Measurements from ENCODE around the gene ATOX1. TPM values are rescaled to one million over a fixed set of nuclear protein-coding genes. Genes with fewer than 3 reads are reported as not detected.

ATOX1 gene
- total and polyA plus RNA-seq, 2 of the 4 experiments (the other 2 are of a cell fraction) = 56.3 to 360 TPM

- Histone ChIP-seq H3K9me1 (ENCODE audit: insufficient read depth, low read length) (peaks cover 2% of the 10 kb centered on the region; the same call in 1 of the 2 replicates), H3K79me1 (ENCODE audit: low read depth in 1 of 2, low read length in 2 of 2) (peaks cover 0 to 6% of the 10 kb centered on the region in 2 experiments; a peak in 1 of 4 replicates), H3K56ac (ENCODE audit: extremely low read depth, insufficient read depth, low read length) (no peak overlapping the region), H3K4me2 (ENCODE audit: low read depth, low read length) (no peak overlapping the region), H2AK5ac (ENCODE audit: low read depth, low read length) (no peak overlapping the region), H3K23ac (ENCODE audit: low read depth, low read length) (no peak overlapping the region), H2AFZ (replicated peaks; ENCODE audit: low read length, poor library complexity) (no peak overlapping the region), H4K91ac (ENCODE audit: insufficient read depth, low read depth, low read length) (no peak overlapping the region), H4K5ac (ENCODE audit: low read depth, low read length) (no peak overlapping the region), H3K4ac (ENCODE audit: low read depth, low read length) (no peak overlapping the region), H3K27ac (ENCODE audit: insufficient read depth, low read length) (no peak overlapping the region), H3K4me1 (ENCODE audit: control insufficient read depth, insufficient read depth, low read length) (peaks cover 4% of the 10 kb centered on the region; the same call in 1 of the 2 replicates), H3K4me3 (ENCODE audit: insufficient read depth, low read depth, low read length) (no peak overlapping the region), H4K20me1 (ENCODE audit: insufficient read depth, low read length) (peaks cover 95% of the 10 kb centered on the region), H3K14ac (replicated peaks; ENCODE audit: low read depth, low read length) (no peak overlapping the region), H2AK9ac (replicated peaks; ENCODE audit: low read depth, low read length, poor library complexity) (no peak overlapping the region), H2BK5ac (ENCODE audit: low read depth, low read length, poor library complexity, severe bottlenecking) (no peak overlapping the region), H3K9ac (ENCODE audit: low read depth, low read length) (no peak overlapping the region), H2BK20ac (ENCODE audit: low read depth, low read length) (no peak overlapping the region), H2BK120ac (ENCODE audit: low read depth, low read length) (no peak overlapping the region), H3K9me3 (ENCODE audit: control insufficient read depth, insufficient read depth, low read length) (no peaks in the 10 kb centered on the region), H3K18ac (ENCODE audit: low read depth, low read length) (no peak overlapping the region), H2BK15ac (ENCODE audit: low read depth, low read length) (no peak overlapping the region), H3K36me3 (ENCODE audit: control insufficient read depth, insufficient read depth, low read length) (no peaks in the 10 kb centered on the region; the same call in 1 of the 2 replicates), H3K27me3 (ENCODE audit: control insufficient read depth, insufficient read depth, low read length) (no peaks in the 10 kb centered on the region), H4K8ac (ENCODE audit: low read depth in 2 of 2, low read length in 2 of 2) (no peak overlapping the region)
- DNase-seq (no peak), ATAC-seq (ENCODE audit: low read depth) (no peak)
- dilution Hi-C loops (cut with HindIII; ENCODE audit: low sequenced_read_pairs, unreplicated experiment) (no loop called here), in situ Hi-C loops (cut with MboI; ENCODE audit: low sequenced_read_pairs) (no loop called here), intact Hi-C loops (cut with micrococcal nuclease) (no loop called here)
- ChIA-PET CTCF (no interaction called here), POLR2A (ENCODE audit: unreplicated experiment) (no interaction called here)
- WGBS, 2 experiments (ENCODE audit: extremely low coverage in 2 of 2, insufficient read length in 1 of 2) = no CpG with 5 or more reads among the region's 11 CpGs
- TF ChIP-seq BHLHE40 (IDR thresholded peaks at IDR 0.05; ENCODE audit: low read depth, low read length) (no peak), RAD21 (IDR thresholded peaks at IDR 0.05; ENCODE audit: low read length) (no peak), CHD1 (IDR thresholded peaks at IDR 0.05; ENCODE audit: low read depth, low read length) (no peak)
- no TSS peak for BruUV-seq (replicated peaks)
These were observed 21.9 kb upstream of the ATOX1 start for GRCh38 chr5:151780348-151780747.

Data from IMR-90 (cell line).